SK-N-SH treated with all-trans-retinoic acid at 6 μM for 48 hours (cell line): ENCODE results near the gene DOP1A.

Experiments used
- ATAC-seq: fragments of 200-7000 bp; cut with Tn5 transposase; 3 replicates; pipeline ENCODE4 v1.9.1; 2020; ENCODE audit warnings: mild to moderate bottlenecking, moderate library complexity
- ARNTL ChIP-seq: fragments of 450-650 bp; formaldehyde crosslinking; IDR thresholded peaks from 2 replicates; pipeline ENCODE4 v1.5.0; 2020; ENCODE audit warnings: low read depth, mild to moderate bottlenecking, moderate library complexity, borderline replicate concordance
- CSDC2 ChIP-seq: fragments of 250-450 bp; sonication (Bioruptor Pico); IDR thresholded peaks from 2 replicates; pipeline ENCODE4 v1.5.0; 2020; ENCODE audit warnings: mild to moderate bottlenecking, moderate library complexity
- GLIS3 ChIP-seq: fragments of 250-450 bp; sonication (Bioruptor Pico); IDR thresholded peaks from 2 replicates; pipeline ENCODE4 v1.5.0; 2020; ENCODE audit warnings: mild to moderate bottlenecking, moderate library complexity
- ISL1 ChIP-seq: fragments of 250-450 bp; sonication (Bioruptor Pico); IDR thresholded peaks from 2 replicates; pipeline ENCODE4 v2.1.2; 2022; ENCODE audit warnings: mild to moderate bottlenecking, moderate library complexity
- OSR1 ChIP-seq: fragments of 250-450 bp; sonication (Bioruptor Pico); IDR thresholded peaks from 2 replicates; pipeline ENCODE4 v1.8.0; 2022; ENCODE audit warnings: moderate library complexity, mild to moderate bottlenecking, inconsistent platforms
- PPARA ChIP-seq: fragments of 250-450 bp; sonication (Bioruptor Pico); IDR thresholded peaks from 2 replicates; pipeline ENCODE4 v1.5.0; 2020; ENCODE audit warnings: mild to moderate bottlenecking, borderline replicate concordance
- SNAI2 ChIP-seq: fragments of 250-450 bp; sonication (Bioruptor Pico); IDR thresholded peaks from 2 replicates; pipeline ENCODE4 v1.5.0; 2020; ENCODE audit warnings: mild to moderate bottlenecking, moderate library complexity
- TCF4 ChIP-seq: fragments of 250-450 bp; sonication (Bioruptor Pico); IDR thresholded peaks from 2 replicates; pipeline ENCODE4 v1.8.0; 2021; ENCODE audit warnings: mild to moderate bottlenecking, moderate library complexity, borderline replicate concordance
- ZC3H10 ChIP-seq: fragments of 250-450 bp; sonication (Bioruptor Pico); IDR thresholded peaks from 2 replicates; pipeline ENCODE4 v1.5.1; 2021; ENCODE audit warnings: mild to moderate bottlenecking, moderate library complexity
- ZFP3 ChIP-seq: fragments of 250-450 bp; sonication (Bioruptor Pico); IDR thresholded peaks from 2 replicates; pipeline ENCODE4 v1.5.0; 2020; ENCODE audit warnings: mild to moderate bottlenecking, moderate library complexity
- ZFP30 ChIP-seq: fragments of 450-650 bp; formaldehyde crosslinking; IDR thresholded peaks from 2 replicates; pipeline ENCODE4 v1.5.0; 2022; ENCODE audit warnings: mild to moderate bottlenecking, moderate library complexity
- ZNF565 ChIP-seq: fragments of 450-650 bp; formaldehyde crosslinking; conservative IDR thresholded peaks from 2 replicates; pipeline ENCODE4 v1.5.0; 2020; ENCODE audit warnings: low read depth, mild to moderate bottlenecking, moderate library complexity
- ZNF70 ChIP-seq: fragments of 450-650 bp; formaldehyde crosslinking; IDR thresholded peaks from 2 replicates; pipeline ENCODE4 v1.5.0; 2020; ENCODE audit warnings: mild to moderate bottlenecking, moderate library complexity
- ZNF8 ChIP-seq: fragments of 450-650 bp; formaldehyde crosslinking; IDR thresholded peaks from 2 replicates; pipeline ENCODE4 v1.5.0; 2020; ENCODE audit warnings: mild to moderate bottlenecking, moderate library complexity
- TF ChIP-seq, protein P1 (sequence below): fragments of 250-450 bp; sonication (Bioruptor Pico); IDR thresholded peaks from 2 replicates; pipeline ENCODE4 v1.5.1; 2021; ENCODE audit warnings: mild to moderate bottlenecking, moderate library complexity
- TF ChIP-seq, protein P2 (sequence below): fragments of 250-450 bp; sonication (Bioruptor Pico); IDR thresholded peaks from 2 replicates; pipeline ENCODE4 v1.5.1; 2020; ENCODE audit warnings: low read depth, mild to moderate bottlenecking, moderate library complexity
- TF ChIP-seq, protein P3 (sequence below): fragments of 250-450 bp; sonication (Bioruptor Pico); IDR thresholded peaks from 2 replicates; pipeline ENCODE4 v1.8.0; 2021; ENCODE audit warnings: low read depth, mild to moderate bottlenecking, moderate library complexity, borderline replicate concordance
- TF ChIP-seq, protein P4 (sequence below): fragments of 250-450 bp; sonication (Bioruptor Pico); IDR thresholded peaks from 2 replicates; pipeline ENCODE4 v1.8.0; 2020; ENCODE audit warnings: mild to moderate bottlenecking, moderate library complexity, borderline replicate concordance
- TF ChIP-seq, protein P5 (sequence below): fragments of 250-450 bp; sonication (Bioruptor Pico); IDR thresholded peaks from 2 replicates; pipeline ENCODE4 v1.5.0; 2020; ENCODE audit warnings: mild to moderate bottlenecking, moderate library complexity

The DOP1A gene

DNA sequence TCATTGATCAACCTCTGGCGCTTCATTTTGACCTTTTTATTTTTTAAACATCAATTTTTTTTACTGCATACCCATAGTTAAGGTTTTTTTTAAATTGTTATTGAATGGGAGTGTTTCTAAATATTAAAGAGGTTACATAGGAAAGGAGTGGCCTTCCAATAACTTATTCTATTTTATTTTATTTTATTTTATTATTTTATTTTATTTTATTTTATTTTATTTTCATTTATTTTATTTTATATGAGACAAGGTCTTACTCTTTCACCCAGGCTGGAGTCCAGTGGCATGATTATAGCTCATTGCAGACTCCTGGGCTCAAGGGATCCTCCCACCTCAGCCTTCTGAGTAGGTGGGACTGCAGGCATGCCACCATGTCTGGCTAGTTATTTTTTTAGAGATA, 30.2 kb downstream of the DOP1A start (continued):
- TF ChIP-seq, protein P1, sequence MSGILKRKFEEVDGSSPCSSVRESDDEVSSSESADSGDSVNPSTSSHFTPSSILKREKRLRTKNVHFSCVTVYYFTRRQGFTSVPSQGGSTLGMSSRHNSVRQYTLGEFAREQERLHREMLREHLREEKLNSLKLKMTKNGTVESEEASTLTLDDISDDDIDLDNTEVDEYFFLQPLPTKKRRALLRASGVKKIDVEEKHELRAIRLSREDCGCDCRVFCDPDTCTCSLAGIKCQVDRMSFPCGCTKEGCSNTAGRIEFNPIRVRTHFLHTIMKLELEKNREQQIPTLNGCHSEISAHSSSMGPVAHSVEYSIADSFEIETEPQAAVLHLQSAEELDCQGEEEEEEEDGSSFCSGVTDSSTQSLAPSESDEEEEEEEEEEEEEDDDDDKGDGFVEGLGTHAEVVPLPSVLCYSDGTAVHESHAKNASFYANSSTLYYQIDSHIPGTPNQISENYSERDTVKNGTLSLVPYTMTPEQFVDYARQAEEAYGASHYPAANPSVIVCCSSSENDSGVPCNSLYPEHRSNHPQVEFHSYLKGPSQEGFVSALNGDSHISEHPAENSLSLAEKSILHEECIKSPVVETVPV (CRISPR knock-in tag) = no peak
- no peak for TF ChIP-seq TCF4 (CRISPR knock-in tag)
- TF ChIP-seq, protein P2, sequence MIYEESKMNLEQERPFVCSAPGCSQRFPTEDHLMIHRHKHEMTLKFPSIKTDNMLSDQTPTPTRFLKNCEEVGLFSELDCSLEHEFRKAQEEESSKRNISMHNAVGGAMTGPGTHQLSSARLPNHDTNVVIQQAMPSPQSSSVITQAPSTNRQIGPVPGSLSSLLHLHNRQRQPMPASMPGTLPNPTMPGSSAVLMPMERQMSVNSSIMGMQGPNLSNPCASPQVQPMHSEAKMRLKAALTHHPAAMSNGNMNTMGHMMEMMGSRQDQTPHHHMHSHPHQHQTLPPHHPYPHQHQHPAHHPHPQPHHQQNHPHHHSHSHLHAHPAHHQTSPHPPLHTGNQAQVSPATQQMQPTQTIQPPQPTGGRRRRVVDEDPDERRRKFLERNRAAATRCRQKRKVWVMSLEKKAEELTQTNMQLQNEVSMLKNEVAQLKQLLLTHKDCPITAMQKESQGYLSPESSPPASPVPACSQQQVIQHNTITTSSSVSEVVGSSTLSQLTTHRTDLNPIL (CRISPR knock-in tag) = no peak

DNA sequence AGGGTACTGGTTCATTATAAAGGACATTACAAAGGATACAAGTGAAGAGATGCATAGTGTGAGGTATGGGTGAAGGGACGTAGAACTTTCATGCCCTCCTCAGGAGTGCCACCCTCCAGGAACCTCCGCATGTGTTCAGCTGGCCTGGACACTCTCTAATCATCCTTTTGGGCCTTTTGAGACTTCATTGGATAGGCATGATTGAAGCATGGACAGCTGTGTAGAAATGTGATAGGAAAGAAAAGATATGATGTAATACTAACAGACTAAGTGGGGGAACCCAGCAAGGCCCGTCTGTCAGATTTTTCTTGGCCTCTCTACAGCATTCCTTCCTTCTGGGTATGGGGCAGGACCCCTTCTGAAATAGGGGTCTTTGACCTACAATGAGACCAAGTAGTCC, 31.1 kb downstream of the DOP1A start:
- ATAC-seq = no peak

DNA sequence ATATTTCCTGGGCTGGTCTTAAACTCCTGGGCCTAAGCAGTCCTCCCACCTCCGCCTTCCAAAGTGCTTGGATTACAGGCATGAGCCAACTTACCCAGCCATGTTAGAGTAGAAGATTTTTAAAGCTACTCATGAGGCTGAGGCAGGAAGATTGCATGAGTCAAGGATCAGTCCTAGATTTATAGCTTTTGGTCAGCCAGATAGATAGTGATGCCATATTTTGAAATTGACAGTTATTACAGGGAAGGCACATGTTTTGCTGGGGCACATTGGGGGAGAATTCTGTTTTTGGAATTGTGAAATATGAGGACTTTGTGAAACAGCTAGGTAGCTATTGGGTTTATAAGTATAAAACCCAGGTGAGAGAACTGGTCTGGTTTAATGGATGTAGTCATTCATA, 40.9 kb downstream of the DOP1A start:
- no peak for TF ChIP-seq ZNF70
- TF ChIP-seq, protein P1 (CRISPR knock-in tag) = no peak
- no peak for TF ChIP-seq ZNF8 (CRISPR knock-in tag)
- no peak for ATAC-seq

More for the DNA sequence above, 31.1 kb downstream of the DOP1A start:
- TF ChIP-seq CSDC2 (CRISPR knock-in tag) (no peak), ZNF8 (CRISPR knock-in tag) (no peak), ZC3H10 (CRISPR knock-in tag) (no peak), SNAI2 (CRISPR knock-in tag) (no peak), TCF4 (CRISPR knock-in tag) (no peak), ISL1 (CRISPR knock-in tag) (no peak), ZNF70 (no peak), ZFP3 (CRISPR knock-in tag) (no peak), ARNTL (CRISPR knock-in tag) (no peak), ZFP30 (CRISPR knock-in tag) (no peak), OSR1 (CRISPR knock-in tag) (no peak), GLIS3 (CRISPR knock-in tag) (no peak), ZNF565 (CRISPR knock-in tag) (no peak), PPARA (CRISPR knock-in tag) (no peak)
- TF ChIP-seq, protein P3, sequence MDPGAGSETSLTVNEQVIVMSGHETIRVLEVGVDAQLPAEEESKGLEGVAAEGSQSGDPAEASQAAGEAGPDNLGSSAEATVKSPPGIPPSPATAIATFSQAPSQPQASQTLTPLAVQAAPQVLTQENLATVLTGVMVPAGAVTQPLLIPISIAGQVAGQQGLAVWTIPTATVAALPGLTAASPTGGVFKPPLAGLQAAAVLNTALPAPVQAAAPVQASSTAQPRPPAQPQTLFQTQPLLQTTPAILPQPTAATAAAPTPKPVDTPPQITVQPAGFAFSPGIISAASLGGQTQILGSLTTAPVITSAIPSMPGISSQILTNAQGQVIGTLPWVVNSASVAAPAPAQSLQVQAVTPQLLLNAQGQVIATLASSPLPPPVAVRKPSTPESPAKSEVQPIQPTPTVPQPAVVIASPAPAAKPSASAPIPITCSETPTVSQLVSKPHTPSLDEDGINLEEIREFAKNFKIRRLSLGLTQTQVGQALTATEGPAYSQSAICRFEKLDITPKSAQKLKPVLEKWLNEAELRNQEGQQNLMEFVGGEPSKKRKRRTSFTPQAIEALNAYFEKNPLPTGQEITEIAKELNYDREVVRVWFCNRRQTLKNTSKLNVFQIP (CRISPR knock-in tag) = no peak
- TF ChIP-seq, protein P4, sequence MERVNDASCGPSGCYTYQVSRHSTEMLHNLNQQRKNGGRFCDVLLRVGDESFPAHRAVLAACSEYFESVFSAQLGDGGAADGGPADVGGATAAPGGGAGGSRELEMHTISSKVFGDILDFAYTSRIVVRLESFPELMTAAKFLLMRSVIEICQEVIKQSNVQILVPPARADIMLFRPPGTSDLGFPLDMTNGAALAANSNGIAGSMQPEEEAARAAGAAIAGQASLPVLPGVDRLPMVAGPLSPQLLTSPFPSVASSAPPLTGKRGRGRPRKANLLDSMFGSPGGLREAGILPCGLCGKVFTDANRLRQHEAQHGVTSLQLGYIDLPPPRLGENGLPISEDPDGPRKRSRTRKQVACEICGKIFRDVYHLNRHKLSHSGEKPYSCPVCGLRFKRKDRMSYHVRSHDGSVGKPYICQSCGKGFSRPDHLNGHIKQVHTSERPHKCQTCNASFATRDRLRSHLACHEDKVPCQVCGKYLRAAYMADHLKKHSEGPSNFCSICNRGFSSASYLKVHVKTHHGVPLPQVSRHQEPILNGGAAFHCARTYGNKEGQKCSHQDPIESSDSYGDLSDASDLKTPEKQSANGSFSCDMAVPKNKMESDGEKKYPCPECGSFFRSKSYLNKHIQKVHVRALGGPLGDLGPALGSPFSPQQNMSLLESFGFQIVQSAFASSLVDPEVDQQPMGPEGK = no peak
- TF ChIP-seq, protein P5, sequence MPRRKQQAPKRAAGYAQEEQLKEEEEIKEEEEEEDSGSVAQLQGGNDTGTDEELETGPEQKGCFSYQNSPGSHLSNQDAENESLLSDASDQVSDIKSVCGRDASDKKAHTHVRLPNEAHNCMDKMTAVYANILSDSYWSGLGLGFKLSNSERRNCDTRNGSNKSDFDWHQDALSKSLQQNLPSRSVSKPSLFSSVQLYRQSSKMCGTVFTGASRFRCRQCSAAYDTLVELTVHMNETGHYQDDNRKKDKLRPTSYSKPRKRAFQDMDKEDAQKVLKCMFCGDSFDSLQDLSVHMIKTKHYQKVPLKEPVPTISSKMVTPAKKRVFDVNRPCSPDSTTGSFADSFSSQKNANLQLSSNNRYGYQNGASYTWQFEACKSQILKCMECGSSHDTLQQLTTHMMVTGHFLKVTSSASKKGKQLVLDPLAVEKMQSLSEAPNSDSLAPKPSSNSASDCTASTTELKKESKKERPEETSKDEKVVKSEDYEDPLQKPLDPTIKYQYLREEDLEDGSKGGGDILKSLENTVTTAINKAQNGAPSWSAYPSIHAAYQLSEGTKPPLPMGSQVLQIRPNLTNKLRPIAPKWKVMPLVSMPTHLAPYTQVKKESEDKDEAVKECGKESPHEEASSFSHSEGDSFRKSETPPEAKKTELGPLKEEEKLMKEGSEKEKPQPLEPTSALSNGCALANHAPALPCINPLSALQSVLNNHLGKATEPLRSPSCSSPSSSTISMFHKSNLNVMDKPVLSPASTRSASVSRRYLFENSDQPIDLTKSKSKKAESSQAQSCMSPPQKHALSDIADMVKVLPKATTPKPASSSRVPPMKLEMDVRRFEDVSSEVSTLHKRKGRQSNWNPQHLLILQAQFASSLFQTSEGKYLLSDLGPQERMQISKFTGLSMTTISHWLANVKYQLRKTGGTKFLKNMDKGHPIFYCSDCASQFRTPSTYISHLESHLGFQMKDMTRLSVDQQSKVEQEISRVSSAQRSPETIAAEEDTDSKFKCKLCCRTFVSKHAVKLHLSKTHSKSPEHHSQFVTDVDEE (CRISPR knock-in tag) = no peak
- TF ChIP-seq, all 23 proteins: peak for 0
